ENCODE measurements around the gene MPO.

DNA sequence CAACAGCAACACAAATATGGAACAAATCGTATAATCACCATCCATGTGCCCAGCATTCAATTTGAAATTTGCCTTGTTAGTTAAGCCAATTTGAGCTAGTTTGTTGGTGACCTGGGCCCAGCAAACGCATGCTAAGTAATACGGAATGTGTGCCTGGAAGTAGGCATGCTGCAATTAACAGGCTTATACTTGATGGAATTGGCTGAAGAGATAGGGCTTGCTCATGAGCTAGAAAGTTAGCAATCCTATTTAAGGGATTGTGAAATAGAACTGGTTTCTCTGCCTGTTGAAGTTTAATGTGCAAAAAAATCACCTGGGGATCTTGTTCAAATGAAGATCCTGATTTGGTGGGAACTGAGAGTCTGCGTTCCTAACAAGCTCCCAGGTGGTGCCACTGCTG is 50.9 kb downstream of the MPO start:
- TF ChIP-seq, protein P1, sequence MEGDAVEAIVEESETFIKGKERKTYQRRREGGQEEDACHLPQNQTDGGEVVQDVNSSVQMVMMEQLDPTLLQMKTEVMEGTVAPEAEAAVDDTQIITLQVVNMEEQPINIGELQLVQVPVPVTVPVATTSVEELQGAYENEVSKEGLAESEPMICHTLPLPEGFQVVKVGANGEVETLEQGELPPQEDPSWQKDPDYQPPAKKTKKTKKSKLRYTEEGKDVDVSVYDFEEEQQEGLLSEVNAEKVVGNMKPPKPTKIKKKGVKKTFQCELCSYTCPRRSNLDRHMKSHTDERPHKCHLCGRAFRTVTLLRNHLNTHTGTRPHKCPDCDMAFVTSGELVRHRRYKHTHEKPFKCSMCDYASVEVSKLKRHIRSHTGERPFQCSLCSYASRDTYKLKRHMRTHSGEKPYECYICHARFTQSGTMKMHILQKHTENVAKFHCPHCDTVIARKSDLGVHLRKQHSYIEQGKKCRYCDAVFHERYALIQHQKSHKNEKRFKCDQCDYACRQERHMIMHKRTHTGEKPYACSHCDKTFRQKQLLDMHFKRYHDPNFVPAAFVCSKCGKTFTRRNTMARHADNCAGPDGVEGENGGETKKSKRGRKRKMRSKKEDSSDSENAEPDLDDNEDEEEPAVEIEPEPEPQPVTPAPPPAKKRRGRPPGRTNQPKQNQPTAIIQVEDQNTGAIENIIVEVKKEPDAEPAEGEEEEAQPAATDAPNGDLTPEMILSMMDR (IDR thresholded peaks at IDR 0.05 in 4 of 5, conservative IDR thresholded peaks at IDR 0.05 in 1 of 5), result no peak
- TF ChIP-seq POLR2A (IDR thresholded peaks at IDR 0.05), result no peak
